ENCODE measurements around the gene COPG1. TPM values are rescaled to one million over a fixed set of nuclear protein-coding genes. Genes with fewer than 3 reads are reported as not detected.

Gene COPG1
- total and polyA plus RNA-seq, 2 of the 13 experiments (the other 11 are each of a cell fraction or from before 2014, with no cell fraction given): 98.6 to 166 TPM

GRCh38 chr3:129314386-129315222, 65.2 kb downstream of the COPG1 start (continued):
- TF ChIP-seq FOXK1 (CRISPR knock-in tag; IDR thresholded peaks at IDR 0.05; ENCODE audit: borderline replicate concordance, low read depth) (0 out of 2 replicates have a peak, but pooled peaks have one; percentile 18), CEBPZ (IDR thresholded peaks at IDR 0.05; ENCODE audit: low read length) (no peak), LCORL (IDR thresholded peaks at IDR 0.05) (no peak), LCORL (CRISPR knock-in tag; IDR thresholded peaks at IDR 0.05) (peak; percentile 70; the same call in 1 of the 2 replicates), SMAD1 (CRISPR knock-in tag; IDR thresholded peaks at IDR 0.05; ENCODE audit: borderline replicate concordance, low read depth) (peak; percentile 85; the same call in 1 of the 2 replicates), ZNF839 (CRISPR knock-in tag; IDR thresholded peaks at IDR 0.05; ENCODE audit: borderline replicate concordance) (no peak), SNAPC2 (CRISPR knock-in tag; IDR thresholded peaks at IDR 0.05) (no peak), ZNF513 (CRISPR knock-in tag; conservative IDR thresholded peaks at IDR 0.05) (no peak), SRSF4 (IDR thresholded peaks at IDR 0.05; ENCODE audit: low read depth, low read length, poor library complexity, severe bottlenecking) (no peak), CTCF (CRISPR knock-in tag; IDR thresholded peaks at IDR 0.05) (peak; percentile 61), ZBTB39 (CRISPR knock-in tag; IDR thresholded peaks at IDR 0.05) (no peak), ZBTB2 (CRISPR knock-in tag; IDR thresholded peaks at IDR 0.05; ENCODE audit: low read depth) (0 out of 2 replicates have a peak, but pooled peaks have one; percentile 37), FIP1L1 (IDR thresholded peaks at IDR 0.05; ENCODE audit: borderline replicate concordance, insufficient read depth, low read depth, low read length) (no peak), ZNF576 (CRISPR knock-in tag; IDR thresholded peaks at IDR 0.05) (no peak), NR3C1 (CRISPR knock-in tag; IDR thresholded peaks at IDR 0.05) (no peak), U2AF1 (optimal IDR thresholded peaks at IDR 0.05; ENCODE audit: low read depth, low read length) (no peak), FOXP1 (IDR thresholded peaks at IDR 0.05) (no peak), FOXP1 (CRISPR knock-in tag; IDR thresholded peaks at IDR 0.05) (no peak)
